Fibroblast of lung (primary cell): ENCODE data around the gene SLC7A14. TPM values are rescaled to one million over a fixed set of nuclear protein-coding genes. Genes with fewer than 3 reads are reported as not detected.

Source experiments
- DNase-seq, 2 donors: peaks; one replicate each; pipeline versions ENCODE4 v3.0.0 to v3.0.0-alpha.2; 2010; ENCODE audit warnings: low read depth in 2 of 2
- H2AFZ ChIP-seq: 2 replicates; pipeline ENCODE4 v1.5.1; 2012; ENCODE audit warnings: low read length, control low read depth, inconsistent platforms
- H3K27ac ChIP-seq: 2 replicates; pipeline ENCODE4 v1.5.1; 2011; ENCODE audit warnings: low read length, control low read depth; ENCODE audit not compliant: insufficient read depth
- H3K27me3 ChIP-seq: 2 replicates; pipeline ENCODE4 v1.5.1; 2011; ENCODE audit warnings: mild to moderate bottlenecking, low read length; ENCODE audit not compliant: control insufficient read depth, insufficient read depth
- H3K36me3 ChIP-seq: 2 replicates; pipeline ENCODE4 v1.5.1; 2011; ENCODE audit warnings: low read length; ENCODE audit not compliant: control insufficient read depth, insufficient read depth
- H3K4me1 ChIP-seq: 2 replicates; pipeline ENCODE4 v1.5.1; 2011; ENCODE audit warnings: low read length; ENCODE audit not compliant: control insufficient read depth, insufficient read depth; ENCODE audit errors: extremely low read depth
- H3K4me2 ChIP-seq: 2 replicates; pipeline ENCODE4 v1.5.1; 2011; ENCODE audit warnings: low read length, control low read depth; ENCODE audit not compliant: insufficient read depth; ENCODE audit errors: extremely low read depth
- H3K4me3 ChIP-seq, 4 experiments: fragments of 200-600 bp in 1 of 4; sonication (generic) in 1 of 4; replicated peaks in 1 of 4; 2 replicates each; pipeline ENCODE4 v1.5.1; 2011 to 2016; ENCODE audit warnings: low read length in 4 of 4, low read depth in 3 of 4, mild to moderate bottlenecking in 3 of 4, control low read depth in 2 of 4, inconsistent platforms in 1 of 4, mixed read lengths in 1 of 4; ENCODE audit not compliant: insufficient read depth in 1 of 4; ENCODE audit errors: control extremely low read depth in 1 of 4
- H3K79me2 ChIP-seq: 2 replicates; pipeline ENCODE4 v1.5.1; 2012; ENCODE audit warnings: mild to moderate bottlenecking, low read length, inconsistent platforms; ENCODE audit not compliant: control insufficient read depth, insufficient read depth
- H3K9ac ChIP-seq: 2 replicates; pipeline ENCODE4 v1.5.1; 2011; ENCODE audit warnings: mild to moderate bottlenecking, low read length, control low read depth; ENCODE audit not compliant: insufficient read depth
- H3K9me3 ChIP-seq: 2 replicates; pipeline ENCODE4 v1.5.1; 2012; ENCODE audit warnings: low read depth, low read length; ENCODE audit not compliant: control insufficient read depth, insufficient read depth
- H4K20me1 ChIP-seq: 2 replicates; pipeline ENCODE4 v1.5.1; 2011; ENCODE audit warnings: low read length; ENCODE audit not compliant: control insufficient read depth, insufficient read depth; ENCODE audit errors: extremely low read depth
- EZH2 ChIP-seq: IDR thresholded peaks from 2 replicates; pipeline ENCODE4 v1.5.1; 2012; ENCODE audit warnings: low read length, control low read depth, mild to moderate bottlenecking; ENCODE audit errors: missing control alignments
- polyA plus RNA-seq, 2 donors: library from polyadenylated mRNA; depleted of rRNA in 1 of 2; stranded (reverse) in 1 of 2; unstranded in 1 of 2; fragments of >200 nt; gene quantifications; 2 replicates each; pipeline ENCODE4 v1.2.1, GENCODE V29; 2011 to 2012; ENCODE audit warnings: missing spikeins in 1 of 2
- total RNA-seq: library from RNA; depleted of rRNA; stranded (reverse); fragments of >200 nt; gene quantifications from 2 replicates; pipeline ENCODE4 v1.2.1, GENCODE V29; 2014
- TF ChIP-seq, protein P1 (sequence below), 2 donors: IDR thresholded peaks in 1 of 2; conservative IDR thresholded peaks in 1 of 2; 1 replicate in 1 of 2; 2 replicates in 1 of 2; pipeline ENCODE4 v1.5.1; 2011 to 2012; ENCODE audit warnings: low read length in 2 of 2, control low read depth in 1 of 2, inconsistent platforms in 1 of 2, low read depth in 1 of 2, mild to moderate bottlenecking in 1 of 2

Gene SLC7A14
- total and polyA plus RNA-seq, 2 donors (not counting 1 experiment from before 2014, with no cell fraction given), result 1.3 to 3.4 TPM

DNA sequence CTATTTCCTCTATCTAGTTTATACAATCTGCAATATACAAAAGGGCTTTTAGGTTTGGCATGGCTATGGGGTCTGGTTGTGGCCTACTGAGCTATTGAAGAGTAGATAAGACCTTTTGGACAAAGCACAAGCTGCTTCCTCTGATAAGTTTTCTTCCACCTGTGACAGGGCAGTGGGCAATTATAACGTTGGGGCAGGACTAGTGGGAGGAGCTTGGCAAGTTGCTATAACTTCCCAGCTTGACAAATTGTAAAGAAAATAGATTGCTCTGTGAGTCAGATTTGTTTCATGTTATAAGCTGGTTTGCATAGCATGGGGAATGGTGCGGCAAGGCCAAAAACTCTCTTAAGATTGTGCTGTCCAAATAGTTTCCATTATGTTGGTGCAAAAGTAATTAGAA is 64.9 kb downstream of the SLC7A14 start:
- H3K9me3 ChIP-seq, result no peaks in the 10 kb centered on the region
- H4K20me1 ChIP-seq, result no peaks in the 10 kb centered on the region
- DNase-seq, result peak; percentile 20 to 85
- no peaks in the 10 kb centered on the region for H3K36me3 ChIP-seq
- H3K27ac ChIP-seq, result no peak overlapping the region
- H3K4me2 ChIP-seq, result no peak overlapping the region
- peaks cover 3% of the 10 kb centered on the region for H3K4me1 ChIP-seq
- H2AFZ ChIP-seq, result no peak overlapping the region
- no peaks in the 10 kb centered on the region for H3K27me3 ChIP-seq
- no peak overlapping the region for H3K9ac ChIP-seq
- TF ChIP-seq EZH2, result no peak
- TF ChIP-seq, protein P1, sequence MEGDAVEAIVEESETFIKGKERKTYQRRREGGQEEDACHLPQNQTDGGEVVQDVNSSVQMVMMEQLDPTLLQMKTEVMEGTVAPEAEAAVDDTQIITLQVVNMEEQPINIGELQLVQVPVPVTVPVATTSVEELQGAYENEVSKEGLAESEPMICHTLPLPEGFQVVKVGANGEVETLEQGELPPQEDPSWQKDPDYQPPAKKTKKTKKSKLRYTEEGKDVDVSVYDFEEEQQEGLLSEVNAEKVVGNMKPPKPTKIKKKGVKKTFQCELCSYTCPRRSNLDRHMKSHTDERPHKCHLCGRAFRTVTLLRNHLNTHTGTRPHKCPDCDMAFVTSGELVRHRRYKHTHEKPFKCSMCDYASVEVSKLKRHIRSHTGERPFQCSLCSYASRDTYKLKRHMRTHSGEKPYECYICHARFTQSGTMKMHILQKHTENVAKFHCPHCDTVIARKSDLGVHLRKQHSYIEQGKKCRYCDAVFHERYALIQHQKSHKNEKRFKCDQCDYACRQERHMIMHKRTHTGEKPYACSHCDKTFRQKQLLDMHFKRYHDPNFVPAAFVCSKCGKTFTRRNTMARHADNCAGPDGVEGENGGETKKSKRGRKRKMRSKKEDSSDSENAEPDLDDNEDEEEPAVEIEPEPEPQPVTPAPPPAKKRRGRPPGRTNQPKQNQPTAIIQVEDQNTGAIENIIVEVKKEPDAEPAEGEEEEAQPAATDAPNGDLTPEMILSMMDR (conservative IDR thresholded peaks at IDR 0.05 in 1 of 2, IDR thresholded peaks at IDR 0.05 in 1 of 2; ENCODE audit: low read depth in 1 of 2, low read length in 2 of 2), result no peak
- H3K4me3 ChIP-seq, result no peak overlapping the region
- H3K79me2 ChIP-seq, result no peaks in the 10 kb centered on the region

DNA sequence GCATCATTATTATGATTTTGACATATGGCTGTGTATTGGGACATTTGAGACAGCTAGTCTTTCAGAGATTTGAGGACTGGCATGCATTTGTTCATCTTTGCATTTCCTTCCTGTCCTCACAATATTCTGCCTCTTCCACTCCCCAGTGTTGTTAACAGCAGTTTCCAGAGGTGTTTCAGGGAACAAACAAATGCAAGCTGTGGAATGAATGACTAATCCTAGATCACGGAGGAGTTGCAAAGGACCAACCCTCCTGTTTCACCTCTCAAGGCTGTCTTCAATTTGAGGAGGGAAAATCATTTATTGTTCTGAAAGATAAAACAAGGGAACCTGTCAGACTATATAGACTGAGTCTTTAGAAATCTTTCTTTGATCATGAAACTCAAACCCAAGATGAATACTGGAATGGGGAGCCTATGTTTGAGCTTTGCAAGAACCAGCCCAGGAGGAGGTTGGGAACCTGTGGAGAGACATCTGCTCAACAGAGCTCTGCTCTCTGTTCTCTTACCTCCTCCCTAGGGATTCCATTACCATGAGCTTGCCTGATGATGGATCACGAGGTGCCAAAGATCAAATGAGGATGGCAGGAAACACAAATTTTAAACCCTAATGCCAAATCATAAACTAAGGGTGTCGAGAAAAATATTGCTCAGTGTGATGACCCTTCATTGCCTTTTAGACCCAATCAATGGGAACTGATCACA is 68.5 kb downstream of the SLC7A14 start:
- Histone ChIP-seq H3K4me2 (no peak overlapping the region), H4K20me1 (no peaks in the 10 kb centered on the region), H3K4me1 (no peaks in the 10 kb centered on the region), H3K27me3 (no peaks in the 10 kb centered on the region), H3K79me2 (no peaks in the 10 kb centered on the region), H3K27ac (no peak overlapping the region), H3K4me3 (no peak overlapping the region), H3K9me3 (no peaks in the 10 kb centered on the region), H3K36me3 (no peaks in the 10 kb centered on the region), H2AFZ (no peak overlapping the region), H3K9ac (no peak overlapping the region)
- no peak for DNase-seq
- no peak for TF ChIP-seq EZH2
- TF ChIP-seq, protein P1 (conservative IDR thresholded peaks at IDR 0.05 in 1 of 2, IDR thresholded peaks at IDR 0.05 in 1 of 2; ENCODE audit: low read depth in 1 of 2, low read length in 2 of 2), result no peak

DNA sequence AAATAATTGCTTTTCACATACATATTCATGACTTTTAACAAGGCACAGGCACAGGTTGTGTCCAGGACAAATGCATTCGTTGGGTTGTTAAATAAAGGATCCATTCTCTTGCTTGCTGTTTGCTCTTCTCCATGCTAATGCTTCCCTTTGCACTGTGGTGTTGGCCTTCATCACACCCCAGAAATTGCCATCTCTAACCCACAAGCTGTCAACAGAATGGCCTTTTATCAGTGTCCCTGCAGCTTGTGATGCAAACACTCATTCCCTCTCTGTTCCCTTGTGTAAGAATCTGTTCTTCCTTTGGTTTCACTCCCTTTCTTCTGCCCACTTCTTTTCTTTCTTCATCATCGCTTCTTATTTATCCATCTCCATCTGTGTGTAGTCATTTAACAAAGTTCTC is 72.2 kb downstream of the SLC7A14 start:
- Histone ChIP-seq H3K9me3 (no peaks in the 10 kb centered on the region), H3K27ac (no peak overlapping the region), H3K36me3 (no peaks in the 10 kb centered on the region), H3K4me3 (no peak overlapping the region), H3K4me1 (no peaks in the 10 kb centered on the region), H4K20me1 (no peaks in the 10 kb centered on the region), H2AFZ (no peak overlapping the region), H3K27me3 (no peaks in the 10 kb centered on the region), H3K9ac (no peak overlapping the region), H3K4me2 (no peak overlapping the region), H3K79me2 (no peaks in the 10 kb centered on the region)
- TF ChIP-seq EZH2, result no peak
- TF ChIP-seq, protein P1 (conservative IDR thresholded peaks at IDR 0.05 in 1 of 2, IDR thresholded peaks at IDR 0.05 in 1 of 2; ENCODE audit: low read depth in 1 of 2, low read length in 2 of 2), result no peak
- no peak for DNase-seq
